HuH-7 (cell line): ENCODE measurements around the gene VGLL4.

Source experiments
- DNase-seq: peaks from one replicate; pipeline ENCODE4 v3.0.0; 2011; ENCODE audit warnings: low spot score

Gene VGLL4

DNA sequence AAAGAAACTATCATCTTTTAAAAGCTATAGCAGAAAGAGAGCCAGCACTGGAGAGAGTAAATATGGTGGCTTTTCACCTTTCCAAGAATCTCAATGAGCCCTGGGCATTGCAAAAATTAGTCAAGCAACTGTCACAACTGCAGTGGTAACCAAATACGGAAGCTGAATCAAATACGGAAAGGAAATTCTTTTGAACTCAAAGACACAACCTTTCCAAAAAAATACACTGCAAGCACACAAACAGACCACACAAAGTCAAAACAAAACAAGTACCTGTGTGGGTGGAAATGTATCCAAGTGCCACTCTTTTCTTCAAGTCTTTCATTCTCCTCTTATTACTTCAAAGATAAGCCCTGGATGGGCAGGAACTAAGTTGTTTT is 17.6 kb downstream of the VGLL4 start:
- no peak for DNase-seq

DNA sequence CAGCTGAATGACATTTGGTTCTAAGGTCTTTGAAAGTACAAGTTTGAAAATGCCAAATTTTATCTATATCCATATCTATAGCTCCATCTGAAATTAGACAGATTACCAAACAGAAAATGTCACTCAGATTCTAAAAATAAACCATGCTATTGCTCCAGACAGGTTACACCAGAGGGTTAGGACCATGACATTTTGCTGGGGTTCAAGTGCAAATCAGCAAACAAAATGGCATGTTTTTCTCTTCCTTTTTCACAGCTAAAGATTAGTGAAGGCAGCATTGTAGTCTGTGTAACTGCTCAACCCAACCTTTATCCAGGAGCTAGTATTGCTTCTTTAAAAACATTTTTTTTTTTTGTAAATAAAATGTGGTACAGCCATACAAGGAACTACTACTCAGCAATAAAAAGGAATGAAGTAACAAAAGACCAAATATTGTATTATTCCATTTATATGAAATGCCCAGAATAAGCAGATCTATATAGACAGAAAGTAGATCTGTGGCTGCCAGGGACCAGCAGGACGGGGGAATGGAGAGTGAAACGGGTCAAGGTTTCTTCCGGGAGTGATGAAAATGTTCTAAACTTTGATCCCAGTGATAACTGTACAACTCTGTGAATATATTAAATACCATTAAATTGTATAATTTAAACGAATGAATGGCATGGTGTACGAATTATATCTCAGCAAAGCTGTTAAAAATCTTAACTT is 18.2 kb downstream of the VGLL4 start:
- no peak for DNase-seq

- DNase-seq: no peak
Measured at GRCh38 chr3:11624704-11625375, 18.9 kb downstream of the VGLL4 start.

- DNase-seq: no peak
Measured at GRCh38 chr3:11624161-11624560, 19.6 kb downstream of the VGLL4 start.

- DNase-seq: peak; percentile 52
Measured at GRCh38 chr3:11622586-11623550, 20.8 kb downstream of the VGLL4 start.

- DNase-seq: no peak
Measured at GRCh38 chr3:11621077-11621476, 22.6 kb downstream of the VGLL4 start.

DNA sequence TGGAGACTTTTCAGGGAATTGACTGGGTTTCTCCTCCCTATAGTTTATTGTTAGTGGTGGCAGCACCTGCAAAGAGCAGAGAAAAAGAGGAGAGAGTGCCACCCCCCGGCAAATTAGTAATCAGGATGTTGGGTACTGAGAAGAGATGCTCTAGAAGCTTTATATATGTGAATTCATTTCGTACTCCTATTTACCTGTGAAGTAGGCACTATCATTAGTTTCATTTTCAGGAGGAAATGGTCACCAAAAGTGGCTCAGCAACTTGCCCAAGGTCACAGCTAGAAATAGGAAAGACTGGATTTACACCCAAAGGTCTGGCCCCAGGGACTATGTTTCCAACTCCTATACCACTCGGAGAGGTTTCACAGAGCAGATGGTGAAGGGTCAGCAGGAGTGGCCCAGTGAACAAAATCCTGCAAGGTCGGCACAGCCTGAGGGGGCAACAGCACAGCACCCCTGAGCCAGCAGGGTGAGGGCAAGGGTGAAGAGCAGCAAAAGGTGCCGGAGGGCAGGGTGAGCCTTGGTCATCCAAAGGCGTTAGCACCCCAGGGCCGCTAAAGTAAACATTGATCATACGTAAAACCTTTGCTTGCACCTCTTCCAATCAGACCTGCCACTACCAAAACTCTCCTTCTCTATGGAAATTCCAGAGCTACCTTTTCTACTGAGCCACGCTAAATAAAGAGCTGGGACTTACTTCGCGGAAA is 23.6 kb downstream of the VGLL4 start:
- DNase-seq: no peak

DNA sequence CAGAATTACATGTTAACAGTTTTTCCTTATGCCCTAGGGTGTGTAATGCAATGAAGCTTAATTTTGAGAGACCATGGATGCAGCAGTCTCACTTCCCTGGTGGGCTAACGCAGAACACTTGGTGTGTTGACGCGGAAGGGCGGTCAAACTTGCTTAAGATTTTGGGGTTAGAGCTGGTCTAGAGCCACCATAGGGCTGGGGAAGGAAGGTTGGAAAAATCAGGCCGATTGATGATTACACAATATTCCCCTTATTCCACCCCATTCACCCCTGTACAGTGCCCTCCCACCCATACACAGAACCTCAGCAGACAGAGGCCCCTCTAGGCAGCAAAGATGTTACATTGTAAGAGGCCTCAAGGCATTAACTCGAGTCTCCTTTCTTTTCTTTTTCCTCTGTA is 24.3 kb downstream of the VGLL4 start:
- no peak for DNase-seq

GRCh38 chr3:11618904-11619303 is 24.8 kb downstream of the VGLL4 start:
- DNase-seq: no peak

DNA sequence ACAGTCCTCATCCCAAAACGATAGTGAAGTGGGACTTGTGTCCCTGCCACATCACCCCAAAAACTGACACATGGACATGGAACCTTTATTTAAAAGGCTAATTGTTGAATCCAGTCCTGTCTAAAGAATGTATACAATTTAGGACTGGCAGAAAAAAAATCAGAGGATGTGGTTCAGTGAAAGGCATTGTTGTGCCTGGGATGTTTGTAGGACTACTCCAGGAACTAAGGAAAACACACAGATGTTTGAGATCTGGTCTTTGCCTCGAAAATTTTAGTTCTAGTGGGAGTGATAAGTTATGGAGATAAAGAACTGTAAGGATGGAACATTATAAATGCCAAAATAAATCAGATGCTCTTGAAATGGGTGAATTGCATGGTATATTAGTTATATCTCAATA is 27.2 kb downstream of the VGLL4 start:
- no peak for DNase-seq

DNA sequence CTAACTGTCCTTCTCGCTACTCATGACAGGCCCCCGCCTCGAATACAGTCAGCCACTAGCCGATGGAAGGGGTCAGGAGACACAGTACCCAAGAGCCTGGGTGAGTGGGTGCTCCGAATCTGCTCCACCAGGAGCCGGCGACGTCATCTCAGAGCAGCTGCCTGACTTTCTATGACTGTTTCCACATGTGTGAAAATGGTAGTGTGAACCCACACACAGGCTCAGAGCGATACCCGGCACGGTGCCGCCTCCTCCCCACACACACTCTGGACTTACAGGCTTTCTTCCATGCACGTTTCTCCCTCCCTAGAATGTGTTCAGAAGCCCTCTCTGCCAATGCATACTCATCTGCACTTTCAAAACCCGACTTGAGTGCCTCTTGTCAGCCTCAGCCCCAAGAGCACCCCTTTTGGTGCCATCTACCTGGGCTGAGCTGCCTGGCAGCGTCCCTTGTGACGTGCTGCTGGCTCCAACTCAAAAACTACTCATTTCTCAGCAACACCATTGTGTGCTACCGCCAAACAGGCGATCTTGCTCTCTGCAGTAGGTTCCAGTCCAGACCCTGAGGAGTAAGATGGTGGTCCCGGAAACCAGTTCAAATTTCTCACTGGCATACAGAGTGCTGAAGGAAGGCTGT is 29.7 kb downstream of the VGLL4 start:
- no peak for DNase-seq

GRCh38 chr3:11613319-11613718 is 30.4 kb downstream of the VGLL4 start:
- no peak for DNase-seq

DNA sequence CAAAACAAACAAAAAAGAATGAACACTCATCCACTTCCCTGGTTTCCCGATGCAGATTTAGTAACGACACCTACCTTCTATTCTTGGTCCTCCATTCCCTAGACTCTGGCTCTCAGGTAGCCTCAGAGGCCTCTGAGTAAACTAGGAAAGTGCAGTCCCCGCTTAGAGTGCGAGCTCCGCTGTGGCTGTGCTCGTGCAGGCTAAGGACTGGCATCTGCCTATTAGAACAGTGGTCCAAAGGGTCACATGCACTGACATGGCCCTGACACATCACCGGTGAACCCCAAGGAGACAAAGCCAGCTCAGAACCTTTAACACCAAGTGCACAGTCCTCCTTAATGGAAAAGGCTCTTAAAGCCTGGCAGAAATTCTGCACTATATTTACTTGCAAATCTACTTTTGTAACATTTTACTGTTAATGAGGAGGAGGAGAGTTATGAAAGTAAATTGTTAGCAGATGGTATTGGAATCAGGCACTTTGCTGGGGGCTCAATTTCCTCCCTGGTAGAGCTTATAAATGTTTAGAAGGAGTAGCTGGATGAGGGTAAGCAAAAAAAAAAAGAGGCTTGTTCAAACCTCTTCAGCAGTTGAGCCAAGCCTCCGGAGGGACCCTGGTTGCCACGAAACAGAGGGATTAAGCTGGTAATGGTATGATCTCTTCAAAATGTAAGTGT is 31.1 kb downstream of the VGLL4 start:
- DNase-seq: no peak

- no peak for DNase-seq
Measured at GRCh38 chr3:11611341-11611799, 32.3 kb downstream of the VGLL4 start.

GRCh38 chr3:11610700-11611275 is 32.9 kb downstream of the VGLL4 start:
- DNase-seq: no peak

DNA sequence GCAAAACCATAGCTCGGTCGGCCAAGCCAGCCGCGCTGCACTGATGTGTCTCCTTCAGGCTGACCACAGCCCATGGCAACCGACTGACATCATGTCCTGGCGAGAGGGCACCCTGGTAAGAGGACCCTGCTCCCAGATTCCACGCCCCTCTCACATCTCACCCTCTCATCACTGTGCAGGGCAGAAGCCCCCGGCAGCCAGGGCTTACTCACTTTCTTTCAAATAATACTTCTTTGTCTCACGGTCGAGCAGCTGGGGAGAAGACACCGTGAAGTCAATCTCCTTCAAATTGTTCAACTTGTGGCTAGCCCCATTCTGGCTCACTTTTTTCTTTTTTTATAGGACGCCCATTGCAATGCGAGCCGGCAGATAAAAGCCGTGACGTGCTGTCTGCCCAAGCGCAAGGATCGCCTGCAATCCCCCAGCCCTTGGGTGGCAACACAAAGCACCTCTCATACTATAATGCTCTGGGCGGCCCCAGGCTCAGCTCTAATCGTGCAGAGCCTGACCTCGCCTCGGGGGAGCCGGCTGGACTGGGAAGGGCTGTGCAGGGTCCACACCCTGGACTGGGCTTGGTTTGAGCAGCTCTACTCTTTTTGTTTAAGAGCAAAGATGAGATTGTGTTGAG is 33.6 kb downstream of the VGLL4 start:
- DNase-seq: no peak

GRCh38 chr3:11609481-11609880 is 34.2 kb downstream of the VGLL4 start:
- DNase-seq: no peak

DNA sequence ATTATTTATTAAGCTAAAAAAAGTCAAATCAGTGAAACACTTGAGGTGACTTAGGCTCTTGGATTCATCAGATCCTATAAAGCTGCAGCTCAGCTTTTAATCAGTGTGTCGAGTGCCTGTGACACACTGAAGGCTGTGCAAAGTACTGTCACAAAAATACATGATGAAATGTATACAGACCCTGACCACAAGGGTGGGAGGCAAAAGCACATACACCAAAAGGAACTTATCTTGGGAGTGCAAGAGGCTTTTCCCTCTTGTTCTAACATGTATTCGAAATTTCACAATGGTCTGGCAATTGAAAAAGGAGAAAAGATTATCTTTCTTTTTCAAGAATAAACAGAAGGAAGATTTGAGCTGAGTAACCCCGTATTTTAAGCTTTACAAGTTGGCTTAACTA is 35.9 kb downstream of the VGLL4 start:
- no peak for DNase-seq

DNA sequence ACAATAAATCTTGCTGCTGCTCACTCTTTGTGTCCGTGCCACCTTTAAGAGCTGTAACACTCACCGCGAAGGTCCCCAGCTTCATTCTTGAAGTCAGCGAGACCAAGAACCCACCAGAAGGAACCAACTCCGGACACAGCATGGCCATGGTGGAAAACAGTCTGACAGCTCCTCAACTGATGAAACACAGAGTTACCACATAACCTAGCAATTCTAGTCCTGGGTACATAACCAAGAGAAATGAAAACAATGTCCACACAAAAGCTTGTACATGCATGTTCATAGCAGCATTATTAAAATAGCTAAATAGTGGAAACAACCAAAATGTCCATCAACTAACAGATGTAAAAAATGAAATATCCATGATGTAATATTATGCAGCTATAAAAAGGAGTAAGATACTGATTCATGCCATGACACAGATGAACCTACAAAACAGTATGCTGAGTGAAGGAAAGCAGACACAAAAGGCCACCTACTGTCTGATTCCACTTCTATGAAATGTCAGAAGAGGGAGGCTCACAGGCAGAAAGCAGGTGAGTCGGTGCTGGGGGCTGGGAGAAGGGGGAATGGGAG is 36.8 kb downstream of the VGLL4 start:
- DNase-seq: no peak
